NOMO-1 treated with DMSO at 0.1 percent for 48 hours (cell line): ENCODE results near the gene CMIP.
"Not testable (repeated sequence)": the region's sequence is repeated elsewhere in the genome, so short reads cannot be mapped to it uniquely, and the experiment has no call there.

Experiments used
- DNase-seq: peaks from one replicate; lab custom pipeline; 2025; ENCODE audit not compliant: unreplicated experiment; lab: John Stamatoyannopoulos, UW

CMIP gene

DNA sequence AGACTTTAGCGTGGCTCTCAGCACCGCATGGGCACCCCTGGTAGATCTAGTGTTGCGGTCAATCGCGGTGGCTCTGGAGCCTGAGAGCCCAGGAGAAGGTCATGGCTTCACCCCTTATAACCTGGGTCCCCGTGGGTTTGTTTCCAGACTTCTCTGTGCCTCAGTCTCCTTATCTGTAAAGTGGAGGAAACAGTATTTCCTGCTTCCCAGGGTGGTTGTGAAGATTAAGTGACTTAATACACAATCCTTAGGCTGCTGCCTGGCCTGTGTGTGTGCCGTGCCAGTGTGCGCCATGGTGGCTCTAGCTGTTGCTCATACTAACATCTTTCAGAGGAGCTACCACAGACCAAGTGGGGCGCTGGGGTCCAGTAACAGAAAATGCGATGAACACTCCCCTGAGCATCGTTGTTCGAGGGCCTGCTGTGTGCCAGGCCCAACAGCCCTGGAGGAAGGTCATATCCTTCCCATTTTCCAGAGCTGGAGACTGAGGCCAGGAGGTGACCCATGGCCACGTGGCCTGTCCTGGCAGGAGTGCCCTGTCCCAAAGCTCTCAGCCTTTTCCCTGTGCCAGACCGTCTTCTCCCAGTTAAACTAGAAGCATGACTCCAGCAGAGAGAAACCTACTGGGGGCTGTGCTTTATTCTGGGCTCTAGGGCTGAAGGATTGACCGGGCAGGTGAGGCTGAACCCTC, 70.1 kb downstream of the CMIP start:
- DNase-seq: no peak

- no peak for DNase-seq
Observed at GRCh38 chr16:81515281-81515680, 70.7 kb downstream of the CMIP start.

DNA sequence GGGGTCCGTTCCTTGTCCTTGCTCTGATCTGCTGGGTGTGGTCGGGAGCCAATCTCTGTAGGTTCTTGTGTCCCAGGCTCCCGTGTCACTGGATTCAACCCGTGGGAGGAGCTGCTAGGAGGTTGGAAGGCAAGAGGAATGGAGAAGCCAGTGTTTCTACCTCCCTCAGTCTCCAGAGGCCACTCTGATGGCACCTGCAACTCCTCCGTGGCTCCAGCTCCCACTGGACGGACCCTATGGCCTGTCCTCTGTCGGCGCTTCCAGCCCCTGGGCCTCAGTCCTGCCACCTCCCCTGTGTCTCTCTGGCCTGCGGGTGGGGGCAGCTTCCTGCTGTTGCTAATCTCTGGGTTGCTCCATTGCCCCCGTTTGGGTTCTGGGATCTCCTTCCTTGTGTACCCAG, 71.1 kb downstream of the CMIP start:
- no peak for DNase-seq

DNA sequence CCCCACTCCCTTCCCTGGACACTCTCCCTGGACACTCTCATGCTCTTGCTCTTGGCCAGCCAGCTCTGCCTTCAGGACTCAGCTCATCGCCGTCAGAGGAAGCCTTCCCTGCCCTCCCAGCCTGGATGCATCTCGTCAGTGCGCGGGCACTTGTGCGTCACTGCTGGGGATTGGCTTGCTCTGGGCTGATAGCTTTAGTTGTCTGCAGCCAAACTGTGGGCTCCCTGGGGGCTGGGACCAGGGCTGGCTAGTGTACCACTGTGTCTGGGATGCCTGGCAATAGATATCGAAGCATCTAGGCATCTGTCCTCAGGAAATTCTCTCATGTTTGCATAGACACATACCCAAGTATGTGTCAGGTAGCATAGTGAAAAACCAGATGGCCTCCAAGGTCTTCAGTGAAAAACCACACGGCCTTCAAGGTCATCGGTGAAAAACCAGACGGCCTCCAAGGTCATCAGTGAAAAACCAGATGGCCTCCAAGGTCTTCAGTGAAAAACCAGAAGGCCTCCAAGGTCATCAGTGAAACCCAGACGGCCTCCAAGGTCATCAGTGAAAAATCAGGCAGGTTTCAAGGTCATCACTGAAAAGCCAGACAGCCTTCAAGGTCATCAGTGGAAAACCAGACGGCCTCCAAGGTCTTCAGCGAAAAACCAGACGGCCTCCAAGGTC, 72.0 kb downstream of the CMIP start:
- no peak for DNase-seq

GRCh38 chr16:81517150-81517499, 72.5 kb downstream of the CMIP start:
- no peak for DNase-seq

DNA sequence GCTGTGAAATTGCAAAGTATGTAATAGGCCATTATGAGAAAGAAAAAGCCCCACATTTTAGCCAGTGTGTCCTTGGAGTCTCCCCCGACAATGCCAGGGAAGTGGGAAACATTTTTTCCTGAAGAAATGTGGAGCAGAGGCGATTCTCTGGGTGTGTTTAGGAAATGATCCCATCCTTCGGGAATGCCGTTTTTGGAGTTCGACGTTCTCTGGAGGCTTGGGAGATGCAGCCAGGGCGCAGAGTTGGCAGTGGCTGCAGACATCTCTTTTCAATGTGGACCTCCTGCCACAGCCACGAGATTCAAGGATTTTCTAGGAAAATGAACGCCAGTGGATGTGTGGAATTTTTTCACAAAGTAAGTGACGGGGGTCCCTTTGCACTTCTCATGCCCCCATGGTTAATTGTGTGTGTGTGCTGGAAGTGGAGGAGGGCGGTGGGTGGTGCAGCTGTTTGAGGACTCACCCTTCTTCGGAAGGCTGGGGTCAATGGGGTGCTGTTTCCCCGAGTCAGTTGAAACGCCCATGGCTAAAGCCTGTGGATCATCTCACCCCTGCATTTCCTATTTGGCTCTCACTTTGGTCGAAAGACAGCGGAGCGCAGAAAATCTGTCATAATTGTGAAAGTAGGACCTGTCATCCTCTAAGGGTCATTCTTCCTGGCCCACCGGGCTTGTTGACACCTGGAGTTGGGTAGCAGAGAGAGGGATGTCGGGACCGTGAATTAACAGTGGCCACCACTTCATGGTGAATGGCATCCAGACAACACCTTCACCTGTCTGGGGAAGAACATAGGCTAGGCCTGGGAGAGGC, 73.2 kb downstream of the CMIP start:
- no peak for DNase-seq

- DNase-seq: no peak
Observed at GRCh38 chr16:81518439-81518757, 73.8 kb downstream of the CMIP start.

DNA sequence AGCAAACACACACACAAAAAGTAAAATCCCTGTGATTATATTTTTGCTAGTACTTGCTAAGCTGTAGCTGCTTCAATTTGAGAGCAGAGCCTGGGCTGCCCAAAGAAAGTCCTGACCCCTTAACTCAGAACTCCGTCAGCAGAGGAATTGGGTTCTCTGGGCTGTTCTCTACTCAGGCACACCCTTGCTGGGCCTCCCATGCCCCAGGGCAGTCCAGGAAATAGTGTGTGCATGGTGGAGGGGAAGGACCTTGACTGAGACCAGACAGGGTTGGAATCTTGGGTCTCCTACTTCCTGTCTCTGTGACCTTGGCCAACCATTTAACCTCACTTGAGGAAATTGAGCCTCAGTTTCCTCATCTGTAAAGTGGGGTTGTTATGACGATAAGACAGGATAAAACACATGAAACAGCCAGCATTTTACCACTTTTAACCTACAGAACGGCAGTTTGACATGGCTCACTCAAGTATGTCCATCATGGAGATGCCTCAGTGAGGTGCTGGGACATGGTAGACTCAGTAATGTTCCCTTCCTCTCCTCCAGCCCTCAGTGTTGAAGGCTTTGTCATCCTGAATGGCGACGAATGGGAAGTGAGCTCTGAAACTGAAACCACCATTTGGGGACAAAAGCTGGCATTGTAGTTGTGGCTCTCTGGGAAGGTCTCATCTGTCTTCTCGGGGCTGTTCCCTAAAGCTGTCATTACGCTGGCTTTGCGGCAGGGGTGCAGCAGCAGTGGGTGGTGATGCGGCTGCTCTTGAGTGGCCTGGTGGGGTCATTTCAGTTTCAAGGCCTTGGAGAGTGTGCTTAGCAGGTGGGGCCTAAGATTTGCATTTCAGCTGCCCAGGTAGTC, 74.9 kb downstream of the CMIP start:
- peak; percentile 75 for DNase-seq

- DNase-seq: peak; percentile 12
Observed at GRCh38 chr16:81520151-81520470, 75.5 kb downstream of the CMIP start.

DNA sequence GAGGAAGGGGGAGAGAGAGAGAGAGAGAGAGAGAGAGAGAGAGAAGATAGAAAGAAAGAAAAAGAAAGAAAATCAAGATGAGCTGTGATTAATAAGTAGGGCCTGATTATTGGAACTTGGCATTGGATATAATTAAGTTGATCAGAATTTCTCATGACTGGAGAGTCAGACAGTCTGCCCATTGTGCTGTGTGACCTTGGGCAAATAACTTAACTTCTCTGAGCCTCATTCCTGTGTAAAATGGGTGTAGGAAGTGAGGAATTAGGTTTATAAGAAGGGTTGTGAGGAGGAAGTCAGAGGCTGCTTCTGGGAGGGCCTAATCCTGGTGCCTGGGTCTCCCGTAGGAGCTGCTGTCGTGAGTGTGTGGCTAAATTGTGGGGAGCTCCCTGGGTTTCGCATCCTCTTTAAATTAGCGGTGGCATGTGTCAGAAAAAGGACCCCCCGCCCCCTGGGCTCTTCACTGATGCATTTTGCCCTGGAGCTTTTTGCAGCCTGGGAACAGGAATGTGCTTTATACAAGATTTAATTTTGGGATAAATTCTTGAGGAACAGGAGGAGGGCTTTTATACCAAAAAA, 76.0 kb downstream of the CMIP start:
- DNase-seq: no peak

DNA sequence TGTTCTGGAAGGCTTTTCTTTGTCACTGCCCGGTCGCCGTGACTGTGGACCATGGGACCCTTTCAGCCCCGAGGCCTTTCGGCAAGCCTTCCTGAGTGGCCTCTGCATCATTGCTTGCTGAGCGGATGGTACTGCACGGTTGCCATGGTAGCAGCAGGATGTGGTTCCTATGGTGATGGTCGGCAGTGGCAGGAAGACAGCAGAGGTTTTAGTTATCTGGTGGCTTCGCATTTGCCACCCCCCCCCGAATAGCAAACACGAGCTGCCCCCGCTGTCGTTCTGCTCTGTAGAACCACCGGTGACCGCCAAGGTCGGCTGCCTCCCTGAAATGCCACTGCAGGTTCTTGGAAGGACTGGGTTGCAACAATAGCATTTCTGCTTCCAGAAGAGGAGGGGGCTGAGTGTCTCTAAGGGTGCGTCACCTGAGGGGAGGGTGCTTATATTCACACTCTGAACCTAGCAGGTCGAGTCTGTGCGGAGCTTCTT, 76.6 kb downstream of the CMIP start:
- DNase-seq: no peak

GRCh38 chr16:81522108-81522701, 77.6 kb downstream of the CMIP start:
- DNase-seq: no peak

DNA sequence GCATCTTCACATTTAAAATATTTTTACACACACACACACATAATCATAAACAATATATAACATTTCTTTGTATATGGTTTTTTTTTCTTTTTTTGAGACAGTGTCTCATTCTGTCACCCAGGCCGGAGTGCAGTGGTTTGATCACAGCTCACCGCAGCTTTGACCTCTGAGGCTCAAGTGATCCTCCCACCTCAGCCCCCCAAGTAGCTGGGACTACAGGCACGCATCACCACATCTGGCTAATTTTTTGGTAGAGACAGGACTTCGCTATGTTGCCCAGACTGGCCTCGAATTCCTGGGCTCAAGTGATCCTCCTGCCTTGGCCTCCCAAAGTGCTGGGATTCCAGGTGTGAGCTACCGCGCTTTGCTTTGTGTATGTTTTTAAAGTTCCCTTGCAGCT, 78.2 kb downstream of the CMIP start:
- not testable (repeated sequence) for DNase-seq

- no peak for DNase-seq
Observed at GRCh38 chr16:81523387-81524115, 78.9 kb downstream of the CMIP start.

DNA sequence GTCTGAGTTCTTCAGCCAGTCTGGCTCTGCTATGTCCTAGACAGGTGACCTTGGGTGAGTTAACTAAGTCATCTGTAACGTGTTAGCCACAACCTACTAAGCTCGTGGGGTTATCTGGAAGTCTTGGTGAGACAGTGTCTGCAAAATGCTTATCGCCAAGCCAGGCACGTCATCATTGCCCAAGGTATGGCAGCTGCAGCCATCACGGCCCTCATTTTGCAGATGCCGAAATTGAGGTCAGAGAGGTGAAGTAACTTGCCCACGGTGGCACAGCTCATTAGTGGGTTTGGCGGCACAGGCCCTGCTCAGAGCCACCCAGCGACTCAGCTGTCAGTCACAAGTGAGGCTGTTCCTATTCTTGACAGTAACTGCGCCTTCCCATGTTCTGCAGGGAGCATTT, 79.8 kb downstream of the CMIP start:
- no peak for DNase-seq

- DNase-seq: not testable (repeated sequence)
Observed at GRCh38 chr16:81524885-81525284, 80.3 kb downstream of the CMIP start.

DNA sequence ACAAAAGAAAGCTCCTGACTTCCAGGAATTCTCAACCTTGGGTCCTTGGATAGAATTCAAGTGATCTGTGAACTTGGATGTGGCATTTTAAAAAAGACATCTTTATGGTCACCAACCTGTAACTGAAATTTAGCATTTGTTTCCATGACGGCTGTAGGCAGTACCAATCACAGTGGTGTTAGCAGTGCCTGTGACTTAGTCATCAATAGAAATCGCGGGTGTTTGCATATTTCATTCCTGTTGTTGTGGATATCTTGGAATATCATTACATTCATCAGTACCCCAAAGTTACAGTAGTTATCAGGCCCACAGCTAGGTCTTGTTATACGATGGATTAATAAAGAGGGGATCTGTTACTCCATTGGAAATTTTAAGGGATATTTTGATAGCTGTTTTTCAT, 81.6 kb downstream of the CMIP start:
- no peak for DNase-seq

DNA sequence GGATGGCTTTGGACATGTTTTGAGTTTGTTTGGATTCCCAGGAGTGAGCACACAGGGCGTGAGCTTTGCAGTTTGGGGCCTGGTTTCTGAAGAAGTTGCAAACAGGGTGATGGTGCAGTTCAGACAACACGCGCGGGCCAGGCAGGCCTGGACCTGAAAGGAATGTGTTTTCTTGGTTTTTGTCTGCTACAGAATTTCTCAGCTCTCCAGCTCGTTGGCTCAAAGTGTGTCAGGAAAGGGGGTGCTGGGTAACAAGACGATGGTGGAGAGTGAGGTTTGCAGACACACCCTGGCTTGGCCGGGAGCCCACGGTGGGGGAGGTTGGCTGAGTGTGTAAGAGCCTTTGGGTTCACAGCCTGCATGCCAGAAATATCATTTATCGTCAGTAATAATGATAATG, 82.3 kb downstream of the CMIP start:
- no peak for DNase-seq

- DNase-seq: no peak
Observed at GRCh38 chr16:81527477-81528178, 83.0 kb downstream of the CMIP start.
